ENCODE results near the gene TIAL1. TPM values are rescaled to one million over a fixed set of nuclear protein-coding genes. Genes with fewer than 3 reads are reported as not detected.
"Not testable (repeated sequence)": the region's sequence is repeated elsewhere in the genome, so short reads cannot be mapped to it uniquely, and the experiment has no call there.

Gene TIAL1
- total RNA-seq, 4 donors from 2014 or later, result 31.8 to 177 (median 143) TPM

- intact Hi-C loops (cut with DNase I; ENCODE audit: low total_unique reads), result no loop called here
- no peak for DNase-seq
- H3K4me3 ChIP-seq, result no peak overlapping the region
- H3K9me3 ChIP-seq, result no peaks in the 10 kb centered on the region
- H3K27me3 ChIP-seq, result no peaks in the 10 kb centered on the region
- H3K4me1 ChIP-seq, result peaks cover 0 to 6% of the 10 kb centered on the region in 2 donors
- H3K36me3 ChIP-seq, result no peaks in the 10 kb centered on the region
- TF ChIP-seq CTCF (IDR thresholded peaks at IDR 0.05) (no peak), POLR2A (IDR thresholded peaks at IDR 0.05) (no peak)
- peak overlapping the region in 1 of 2 donors; percentile 38 for H3K27ac ChIP-seq
Measured at GRCh38 chr10:119567978-119568377, 28.8 kb downstream of the TIAL1 start.

GRCh38 chr10:119562097-119562496 is 34.7 kb downstream of the TIAL1 start:
- intact Hi-C loops (cut with DNase I; ENCODE audit: low total_unique reads), result no loop called here
- H3K4me1 ChIP-seq, result no peaks in the 10 kb centered on the region
- H3K36me3 ChIP-seq, result no peaks in the 10 kb centered on the region
- H3K4me3 ChIP-seq, result no peak overlapping the region
- no peak overlapping the region for H3K27ac ChIP-seq
- no peak for DNase-seq
- no peaks in the 10 kb centered on the region for H3K27me3 ChIP-seq
- no peaks in the 10 kb centered on the region for H3K9me3 ChIP-seq
- TF ChIP-seq CTCF (IDR thresholded peaks at IDR 0.05) (no peak), POLR2A (IDR thresholded peaks at IDR 0.05) (no peak)

- H3K36me3 ChIP-seq; H3K4me1 ChIP-seq; DNase-seq; H3K27ac ChIP-seq; H3K9me3 ChIP-seq; H3K27me3 ChIP-seq; intact Hi-C loops (cut with DNase I; ENCODE audit: low total_unique reads); H3K4me3 ChIP-seq: not testable (repeated sequence)
Measured at GRCh38 chr10:119559511-119559910, 37.3 kb downstream of the TIAL1 start.

- H3K27ac ChIP-seq, result not testable (repeated sequence)
Measured at GRCh38 chr10:119556081-119556480, 40.7 kb downstream of the TIAL1 start.

GRCh38 chr10:119555178-119555784 is 41.5 kb downstream of the TIAL1 start:
- DNase-seq, result no peak
- Histone ChIP-seq H3K27ac (no peak overlapping the region), H3K9me3 (no peaks in the 10 kb centered on the region), H3K36me3 (no peaks in the 10 kb centered on the region), H3K4me3 (no peak overlapping the region), H3K4me1 (no peaks in the 10 kb centered on the region), H3K27me3 (no peaks in the 10 kb centered on the region)
- intact Hi-C loops (cut with DNase I; ENCODE audit: low total_unique reads), result no loop called here
- TF ChIP-seq POLR2A (IDR thresholded peaks at IDR 0.05), result no peak
- no peak for TF ChIP-seq CTCF (IDR thresholded peaks at IDR 0.05)

More at GRCh38 chr10:119556081-119556480, 40.7 kb downstream of the TIAL1 start:
- H3K36me3 ChIP-seq; H3K27me3 ChIP-seq; H3K4me1 ChIP-seq; H3K4me3 ChIP-seq; DNase-seq; H3K9me3 ChIP-seq; intact Hi-C loops (cut with DNase I; ENCODE audit: low total_unique reads): not testable (repeated sequence)

GRCh38 chr10:119550827-119551226 is 45.9 kb downstream of the TIAL1 start:
- no peaks in the 10 kb centered on the region for H3K27me3 ChIP-seq
- H3K4me1 ChIP-seq, result no peaks in the 10 kb centered on the region
- no peak for TF ChIP-seq CTCF (IDR thresholded peaks at IDR 0.05)
- no peak for TF ChIP-seq POLR2A (IDR thresholded peaks at IDR 0.05)
- no peak for DNase-seq
- H3K27ac ChIP-seq, result no peak overlapping the region
- no peaks in the 10 kb centered on the region for H3K9me3 ChIP-seq
- H3K36me3 ChIP-seq, result no peaks in the 10 kb centered on the region
- H3K4me3 ChIP-seq, result no peak overlapping the region
- intact Hi-C loops (cut with DNase I; ENCODE audit: low total_unique reads), result no loop called here
